Brain microvascular endothelial cell (primary cell): ENCODE measurements around the gene HTR3B.

Experiments
- DNase-seq: peaks from one replicate; pipeline ENCODE4 v3.0.0-alpha.2; 2020
- H3K27ac ChIP-seq: fragments of 250-450 bp; sonication (Bioruptor Pico); 2 replicates; pipeline ENCODE4 v1.5.1; 2020; ENCODE audit warnings: mild to moderate bottlenecking, moderate library complexity
- H3K27me3 ChIP-seq: fragments of 250-450 bp; sonication (Bioruptor Pico); replicated peaks from 2 replicates; pipeline ENCODE4 v1.5.1; 2020; ENCODE audit warnings: mild to moderate bottlenecking
- H3K36me3 ChIP-seq: fragments of 250-450 bp; sonication (Bioruptor Pico); replicated peaks from 2 replicates; pipeline ENCODE4 v1.5.1; 2020; ENCODE audit warnings: mild to moderate bottlenecking
- H3K4me3 ChIP-seq: 2 replicates; pipeline ENCODE4 v1.5.1; 2011; ENCODE audit warnings: low read depth, mild to moderate bottlenecking, control low read depth, low read length, moderate library complexity
- in situ Hi-C: cut with HindIII; loops from 2 replicates; pipeline ENCODE4 v1.10.0; 2017; ENCODE audit warnings: low sequenced_read_pairs, low pct_ligation_motif_present
- TF ChIP-seq, protein P1 (sequence below): IDR thresholded peaks from 2 replicates; pipeline ENCODE4 v1.5.1; 2011; ENCODE audit warnings: low read depth, mild to moderate bottlenecking, moderate library complexity, low read length, control low read depth, inconsistent platforms; ENCODE audit errors: missing control alignments

Gene HTR3B

DNA sequence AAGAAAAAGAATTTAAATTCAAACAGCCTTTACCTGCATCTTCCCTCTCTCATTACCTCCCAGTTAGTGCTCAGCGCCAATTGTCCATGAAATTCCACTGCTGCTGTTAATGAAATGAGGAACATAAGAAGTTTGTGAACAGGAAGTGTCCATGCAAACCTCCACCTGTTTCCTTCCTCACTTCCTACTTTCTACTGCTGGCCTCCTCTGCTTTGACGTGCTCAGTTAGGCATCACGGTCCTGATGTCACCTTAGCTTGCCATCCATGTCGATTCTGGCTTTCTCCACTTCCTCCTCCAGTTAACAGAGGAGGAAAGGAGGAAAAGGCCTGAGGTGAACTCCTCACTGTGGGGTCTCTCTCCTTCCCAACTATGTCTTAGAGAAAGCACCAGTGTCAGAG, 43.4 kb downstream of the HTR3B start:
- in situ Hi-C loops: no loop called here
- Histone ChIP-seq H3K27me3 (no peaks in the 10 kb centered on the region), H3K36me3 (no peaks in the 10 kb centered on the region), H3K27ac (no peak overlapping the region), H3K4me3 (no peak overlapping the region)
- DNase-seq: no peak
- TF ChIP-seq, protein P1, sequence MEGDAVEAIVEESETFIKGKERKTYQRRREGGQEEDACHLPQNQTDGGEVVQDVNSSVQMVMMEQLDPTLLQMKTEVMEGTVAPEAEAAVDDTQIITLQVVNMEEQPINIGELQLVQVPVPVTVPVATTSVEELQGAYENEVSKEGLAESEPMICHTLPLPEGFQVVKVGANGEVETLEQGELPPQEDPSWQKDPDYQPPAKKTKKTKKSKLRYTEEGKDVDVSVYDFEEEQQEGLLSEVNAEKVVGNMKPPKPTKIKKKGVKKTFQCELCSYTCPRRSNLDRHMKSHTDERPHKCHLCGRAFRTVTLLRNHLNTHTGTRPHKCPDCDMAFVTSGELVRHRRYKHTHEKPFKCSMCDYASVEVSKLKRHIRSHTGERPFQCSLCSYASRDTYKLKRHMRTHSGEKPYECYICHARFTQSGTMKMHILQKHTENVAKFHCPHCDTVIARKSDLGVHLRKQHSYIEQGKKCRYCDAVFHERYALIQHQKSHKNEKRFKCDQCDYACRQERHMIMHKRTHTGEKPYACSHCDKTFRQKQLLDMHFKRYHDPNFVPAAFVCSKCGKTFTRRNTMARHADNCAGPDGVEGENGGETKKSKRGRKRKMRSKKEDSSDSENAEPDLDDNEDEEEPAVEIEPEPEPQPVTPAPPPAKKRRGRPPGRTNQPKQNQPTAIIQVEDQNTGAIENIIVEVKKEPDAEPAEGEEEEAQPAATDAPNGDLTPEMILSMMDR: no peak

GRCh38 chr11:113949891-113950290, 45.3 kb downstream of the HTR3B start:
- Histone ChIP-seq H3K27ac (no peak overlapping the region), H3K27me3 (no peaks in the 10 kb centered on the region), H3K4me3 (no peak overlapping the region), H3K36me3 (no peaks in the 10 kb centered on the region)
- DNase-seq: no peak
- in situ Hi-C loops: no loop called here
- TF ChIP-seq, protein P1: no peak

GRCh38 chr11:113951537-113951936, 46.9 kb downstream of the HTR3B start:
- in situ Hi-C loops: no loop called here
- TF ChIP-seq, protein P1: no peak
- H3K27ac ChIP-seq: no peak overlapping the region
- no peaks in the 10 kb centered on the region for H3K36me3 ChIP-seq
- no peak for DNase-seq
- H3K4me3 ChIP-seq: no peak overlapping the region
- H3K27me3 ChIP-seq: no peaks in the 10 kb centered on the region

DNA sequence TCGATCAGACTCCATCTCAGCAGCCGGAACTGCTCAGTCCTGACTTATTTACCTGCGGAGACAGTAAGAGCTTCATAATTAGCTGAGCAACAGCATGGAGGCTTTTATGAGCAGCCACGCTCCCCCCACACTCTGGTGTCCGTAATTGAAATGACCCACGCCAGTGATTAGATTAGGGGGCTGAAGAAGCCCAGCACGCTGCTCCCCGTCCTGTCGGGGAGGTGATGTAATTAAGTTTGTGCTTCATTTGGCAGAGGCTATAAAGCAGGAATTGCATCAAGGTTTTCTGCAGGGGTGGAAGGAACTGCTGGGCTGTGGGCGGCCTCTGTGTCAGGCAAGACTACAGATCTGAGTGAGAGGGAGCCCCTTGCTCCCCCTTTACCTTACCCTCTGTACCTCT, 47.5 kb downstream of the HTR3B start:
- Histone ChIP-seq H3K27me3 (no peaks in the 10 kb centered on the region), H3K36me3 (no peaks in the 10 kb centered on the region), H3K27ac (no peak overlapping the region), H3K4me3 (no peak overlapping the region)
- TF ChIP-seq, protein P1: no peak
- DNase-seq: no peak
- in situ Hi-C loops: no loop called here

- Histone ChIP-seq H3K36me3 (no peaks in the 10 kb centered on the region), H3K4me3 (no peak overlapping the region), H3K27me3 (no peaks in the 10 kb centered on the region), H3K27ac (no peak overlapping the region)
- in situ Hi-C loops: no loop called here
- TF ChIP-seq, protein P1: no peak
- no peak for DNase-seq
These were observed 48.0 kb downstream of the HTR3B start for GRCh38 chr11:113952588-113952987.

- no peak for DNase-seq
- Histone ChIP-seq H3K36me3 (no peaks in the 10 kb centered on the region), H3K4me3 (no peak overlapping the region), H3K27me3 (no peaks in the 10 kb centered on the region), H3K27ac (no peak overlapping the region)
- TF ChIP-seq, protein P1: no peak
- in situ Hi-C loops: no loop called here
These were observed 49.6 kb downstream of the HTR3B start for GRCh38 chr11:113954235-113954634.
